ENCODE data around the gene CWF19L1. TPM values are rescaled to one million over a fixed set of nuclear protein-coding genes. Genes with fewer than 3 reads are reported as not detected.

Gene CWF19L1
- total RNA-seq, result 21.2 and 26.1 TPM in 2 replicates

DNA sequence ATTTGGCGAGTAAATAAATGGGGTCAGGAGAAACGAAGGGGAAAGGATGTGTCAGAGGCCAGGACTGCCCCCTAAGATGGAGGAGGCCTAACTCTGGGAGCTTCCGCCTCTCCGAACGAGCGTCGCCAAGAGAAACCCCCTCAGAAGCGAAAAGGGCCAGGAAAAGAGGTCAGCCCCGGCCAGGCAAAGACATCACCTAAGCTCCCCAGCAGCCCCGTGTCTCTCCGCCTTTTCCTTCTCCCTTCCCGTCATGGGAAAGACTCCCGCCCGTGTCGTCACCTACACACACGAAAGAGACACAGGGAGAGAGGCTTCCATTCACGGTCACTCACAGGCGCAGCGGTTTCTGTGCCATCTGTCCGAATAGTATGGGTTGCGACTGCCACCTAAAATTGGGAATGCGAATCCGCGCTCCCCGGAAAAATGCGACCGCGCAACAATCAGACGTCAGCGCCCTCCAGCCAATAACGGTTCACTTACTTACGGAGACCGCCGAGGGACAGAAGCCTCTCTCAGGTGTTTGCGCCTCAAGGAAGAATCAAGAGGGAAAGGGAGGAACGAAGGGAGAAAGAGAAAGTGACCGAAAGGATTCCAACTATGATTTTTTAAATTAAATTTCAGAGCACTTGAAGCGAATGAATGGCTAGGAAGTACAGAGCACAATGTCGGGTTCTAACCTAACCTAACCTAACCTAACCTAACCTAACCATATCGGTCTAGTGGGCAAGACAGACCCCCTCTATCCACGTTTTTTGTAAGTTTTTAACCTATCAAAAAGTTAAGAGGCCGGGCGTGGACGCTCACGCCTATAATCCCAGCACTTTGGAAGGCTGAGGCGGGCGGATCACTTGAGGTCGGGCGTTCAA lies at the start of gene CWF19L1:
TSS of gene CWF19L1 (minus strand) at position 400 of the 866 bp plus-strand sequence. CDS start at position 355, 45 bp downstream.
- peak; percentile 96 for DNase-seq (ENCODE audit: insufficient read length, low spot score, missing footprints)
- peak within 1 kb of the TSS; percentile 87 for H3K4me2 ChIP-seq (ENCODE audit: insufficient read depth, low read length)
- peaks cover 43% of the 10 kb centered on the region for H3K79me2 ChIP-seq (ENCODE audit: insufficient read depth, low read length)
- peak within 1 kb of the TSS; percentile 92 for H3K27ac ChIP-seq (ENCODE audit: low read depth, low read length)
- peaks cover 3% of the 10 kb centered on the region for H4K20me1 ChIP-seq (ENCODE audit: insufficient read depth, low read length)
- peak within 1 kb of the TSS; percentile 99 for H2AFZ ChIP-seq (ENCODE audit: low read length)
- H3K9me3 ChIP-seq (ENCODE audit: low read depth, low read length), result no peaks in the 10 kb centered on the region
- TF ChIP-seq, protein P1, sequence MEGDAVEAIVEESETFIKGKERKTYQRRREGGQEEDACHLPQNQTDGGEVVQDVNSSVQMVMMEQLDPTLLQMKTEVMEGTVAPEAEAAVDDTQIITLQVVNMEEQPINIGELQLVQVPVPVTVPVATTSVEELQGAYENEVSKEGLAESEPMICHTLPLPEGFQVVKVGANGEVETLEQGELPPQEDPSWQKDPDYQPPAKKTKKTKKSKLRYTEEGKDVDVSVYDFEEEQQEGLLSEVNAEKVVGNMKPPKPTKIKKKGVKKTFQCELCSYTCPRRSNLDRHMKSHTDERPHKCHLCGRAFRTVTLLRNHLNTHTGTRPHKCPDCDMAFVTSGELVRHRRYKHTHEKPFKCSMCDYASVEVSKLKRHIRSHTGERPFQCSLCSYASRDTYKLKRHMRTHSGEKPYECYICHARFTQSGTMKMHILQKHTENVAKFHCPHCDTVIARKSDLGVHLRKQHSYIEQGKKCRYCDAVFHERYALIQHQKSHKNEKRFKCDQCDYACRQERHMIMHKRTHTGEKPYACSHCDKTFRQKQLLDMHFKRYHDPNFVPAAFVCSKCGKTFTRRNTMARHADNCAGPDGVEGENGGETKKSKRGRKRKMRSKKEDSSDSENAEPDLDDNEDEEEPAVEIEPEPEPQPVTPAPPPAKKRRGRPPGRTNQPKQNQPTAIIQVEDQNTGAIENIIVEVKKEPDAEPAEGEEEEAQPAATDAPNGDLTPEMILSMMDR (IDR thresholded peaks at IDR 0.05; ENCODE audit: extremely low read depth, low read depth, low read length), result no peak
- H3K4me1 ChIP-seq (ENCODE audit: insufficient read depth, low read length), result peaks cover 4% of the 10 kb centered on the region
- H3K4me3 ChIP-seq (ENCODE audit: insufficient read depth, low read length), result peak within 1 kb of the TSS; percentile 94
- no peaks in the 10 kb centered on the region for H3K27me3 ChIP-seq (ENCODE audit: insufficient read depth, low read length)
- H3K36me3 ChIP-seq (ENCODE audit: insufficient read depth, low read length), result peaks cover 1% of the 10 kb centered on the region

DNA sequence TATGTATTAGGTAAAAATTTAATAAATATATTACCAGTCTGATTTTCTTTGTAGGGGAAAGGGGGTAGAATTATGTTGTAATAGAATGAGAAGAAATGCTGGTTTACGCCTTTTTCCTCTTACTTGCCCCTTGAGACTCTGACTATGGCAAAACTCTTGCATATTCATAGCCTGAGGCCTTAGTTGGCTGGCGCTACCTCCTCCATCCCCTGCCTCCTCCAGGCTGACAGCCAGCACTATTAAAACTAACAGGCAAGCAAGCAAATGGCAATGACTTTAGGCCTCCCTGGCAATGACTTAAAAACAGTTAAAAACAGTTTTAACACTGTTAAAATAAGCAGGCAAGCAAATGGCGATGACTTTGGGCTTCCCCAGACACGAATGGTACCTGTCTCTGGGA lies 48.2 kb upstream of the CWF19L1 start:
- Histone ChIP-seq H3K79me2 (ENCODE audit: insufficient read depth, low read length) (no peaks in the 10 kb centered on the region), H2AFZ (ENCODE audit: low read length) (no peak overlapping the region), H3K4me1 (ENCODE audit: insufficient read depth, low read length) (no peaks in the 10 kb centered on the region), H4K20me1 (ENCODE audit: insufficient read depth, low read length) (no peaks in the 10 kb centered on the region), H3K4me3 (ENCODE audit: insufficient read depth, low read length) (no peak overlapping the region), H3K27ac (ENCODE audit: low read depth, low read length) (no peak overlapping the region), H3K4me2 (ENCODE audit: insufficient read depth, low read length) (no peak overlapping the region), H3K27me3 (ENCODE audit: insufficient read depth, low read length) (peaks cover 49% of the 10 kb centered on the region), H3K36me3 (ENCODE audit: insufficient read depth, low read length) (no peaks in the 10 kb centered on the region), H3K9me3 (ENCODE audit: low read depth, low read length) (no peaks in the 10 kb centered on the region)
- TF ChIP-seq, protein P1 (IDR thresholded peaks at IDR 0.05; ENCODE audit: extremely low read depth, low read depth, low read length), result no peak
- no peak for DNase-seq (ENCODE audit: insufficient read length, low spot score, missing footprints)

DNA sequence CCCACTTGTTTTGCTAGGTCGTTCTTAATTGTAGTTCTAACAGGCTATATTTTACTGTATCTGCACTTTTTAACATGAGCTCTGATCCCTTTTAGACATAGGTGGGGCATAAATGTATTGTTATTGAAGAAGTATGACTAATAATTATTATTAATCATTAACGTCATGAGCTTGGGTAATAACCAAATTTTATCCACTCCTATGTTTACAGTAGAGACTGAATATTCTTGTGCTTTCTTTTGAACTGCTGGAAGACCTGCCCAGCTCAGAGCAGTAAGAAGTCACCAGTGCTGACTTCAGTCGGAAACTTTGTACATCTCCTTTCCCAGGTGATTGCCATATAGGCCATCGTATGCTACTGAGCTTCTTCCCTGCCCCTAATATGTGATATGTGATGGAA lies 43.9 kb upstream of the CWF19L1 start:
- Histone ChIP-seq H4K20me1 (ENCODE audit: insufficient read depth, low read length) (no peaks in the 10 kb centered on the region), H3K4me3 (ENCODE audit: insufficient read depth, low read length) (no peak overlapping the region), H3K36me3 (ENCODE audit: insufficient read depth, low read length) (no peaks in the 10 kb centered on the region), H3K27me3 (ENCODE audit: insufficient read depth, low read length) (peaks cover 49% of the 10 kb centered on the region), H3K79me2 (ENCODE audit: insufficient read depth, low read length) (no peaks in the 10 kb centered on the region), H2AFZ (ENCODE audit: low read length) (no peak overlapping the region), H3K9me3 (ENCODE audit: low read depth, low read length) (no peaks in the 10 kb centered on the region), H3K27ac (ENCODE audit: low read depth, low read length) (no peak overlapping the region), H3K4me2 (ENCODE audit: insufficient read depth, low read length) (no peak overlapping the region), H3K4me1 (ENCODE audit: insufficient read depth, low read length) (peaks cover 6% of the 10 kb centered on the region)
- DNase-seq (ENCODE audit: insufficient read length, low spot score, missing footprints), result no peak
- TF ChIP-seq, protein P1 (IDR thresholded peaks at IDR 0.05; ENCODE audit: extremely low read depth, low read depth, low read length), result no peak

DNA sequence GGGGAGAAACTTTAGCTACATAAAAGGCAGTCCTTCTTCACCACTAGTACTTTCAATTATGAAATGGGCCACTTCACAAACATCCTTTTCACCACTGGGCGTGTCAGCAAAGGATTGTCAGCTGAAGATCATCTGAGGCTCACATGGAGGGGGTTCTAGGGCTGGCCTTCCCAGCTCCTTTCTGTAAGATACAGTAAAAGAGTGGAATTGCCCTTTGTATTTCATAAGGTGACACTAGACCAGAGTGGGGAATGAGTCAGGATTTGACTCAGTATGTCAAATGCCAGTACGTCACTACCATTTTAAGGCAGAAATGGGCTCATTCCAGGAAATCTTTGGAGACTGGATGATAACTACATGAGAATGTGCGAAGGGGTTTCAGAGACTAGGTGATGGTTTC lies 40.2 kb upstream of the CWF19L1 start:
- peaks cover 44% of the 10 kb centered on the region for H3K27me3 ChIP-seq (ENCODE audit: insufficient read depth, low read length)
- H3K4me3 ChIP-seq (ENCODE audit: insufficient read depth, low read length), result no peak overlapping the region
- peak; percentile 85 for DNase-seq (ENCODE audit: insufficient read length, low spot score, missing footprints)
- TF ChIP-seq, protein P1 (IDR thresholded peaks at IDR 0.05; ENCODE audit: extremely low read depth, low read depth, low read length), result no peak
- H3K4me2 ChIP-seq (ENCODE audit: insufficient read depth, low read length), result peak overlapping the region; percentile 38
- no peaks in the 10 kb centered on the region for H3K79me2 ChIP-seq (ENCODE audit: insufficient read depth, low read length)
- no peaks in the 10 kb centered on the region for H4K20me1 ChIP-seq (ENCODE audit: insufficient read depth, low read length)
- H3K9me3 ChIP-seq (ENCODE audit: low read depth, low read length), result no peaks in the 10 kb centered on the region
- no peak overlapping the region for H2AFZ ChIP-seq (ENCODE audit: low read length)
- no peaks in the 10 kb centered on the region for H3K36me3 ChIP-seq (ENCODE audit: insufficient read depth, low read length)
- H3K27ac ChIP-seq (ENCODE audit: low read depth, low read length), result no peak overlapping the region
- peaks cover 6% of the 10 kb centered on the region for H3K4me1 ChIP-seq (ENCODE audit: insufficient read depth, low read length)

All from osteoblast (primary cell).